Measurements from ENCODE around the gene JAK1. TPM values are rescaled to one million over a fixed set of nuclear protein-coding genes. Genes with fewer than 3 reads are reported as not detected.

JAK1 gene
- total and polyA plus RNA-seq, 2 of the 8 experiments (the other 6 are each of a cell fraction or from before 2014, with no cell fraction given), result 7.8 to 24.5 TPM

DNA sequence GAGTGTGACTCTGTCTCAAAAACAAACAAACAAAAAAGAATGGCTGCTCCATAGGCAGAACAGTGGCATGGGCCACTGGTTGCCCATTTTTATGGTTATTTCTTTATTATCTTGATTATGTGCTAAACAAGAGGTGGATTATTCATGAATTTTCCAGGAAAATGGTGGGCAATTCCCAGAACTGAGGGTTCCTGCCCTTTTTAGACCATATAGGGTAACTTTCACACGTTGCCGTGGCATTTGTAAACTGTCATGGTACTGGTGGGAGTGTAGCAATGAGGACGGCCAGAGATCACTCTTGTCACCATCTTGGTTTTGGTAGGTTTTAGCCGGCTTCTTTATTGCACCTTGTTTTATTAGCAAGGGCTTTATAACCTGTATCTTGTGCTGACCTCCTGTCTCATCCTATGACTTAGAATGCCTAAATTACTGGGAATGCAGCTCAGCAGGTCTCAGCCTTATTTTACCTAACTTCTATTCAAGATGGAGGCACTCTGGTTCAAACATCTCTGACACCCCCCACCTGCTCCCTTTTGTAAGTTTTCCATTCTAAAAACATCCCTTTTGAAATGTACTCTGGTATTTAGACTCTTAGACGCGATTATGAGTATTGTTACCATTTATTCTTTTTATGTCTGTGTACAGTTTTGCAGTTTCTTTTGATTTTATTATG lies 164.4 kb downstream of the JAK1 start:
- ChIA-PET POLR2A (ENCODE audit: partially characterized antibody) (no interaction called here), CTCF (ENCODE audit: partially characterized antibody) (no interaction called here)
- DNase-seq (ENCODE audit: low read depth in 1 of 2, low spot score in 2 of 2), result no peak
- no peaks in the 10 kb centered on the region for H3K79me1 ChIP-seq (ENCODE audit: low read depth, low read length)
- no peak overlapping the region for H4K5ac ChIP-seq (ENCODE audit: insufficient read length, low read depth, low read length)
- H4K8ac ChIP-seq (ENCODE audit: extremely low read depth, insufficient read depth, low read length), result no peak overlapping the region
- no peaks in the 10 kb centered on the region for H4K20me1 ChIP-seq (replicated peaks in 1 of 2; ENCODE audit: control insufficient read depth in 1 of 2, insufficient read depth in 2 of 2, low read length in 2 of 2)
- H3K56ac ChIP-seq (replicated peaks; ENCODE audit: insufficient read length, low read depth, low read length), result no peak overlapping the region
- H4K91ac ChIP-seq (replicated peaks; ENCODE audit: insufficient read length, low read length), result no peak overlapping the region
- WGBS, 2 experiments (ENCODE audit: extremely low coverage in 1 of 2, insufficient coverage in 1 of 2, insufficient read length in 1 of 2, insufficient replicate concordance in 2 of 2, low coverage in 1 of 2, low lambda C conversion rate in 2 of 2, missing lambda C conversion rate in 1 of 2), result 95% methylated on average over 6 of the region's 6 CpGs; no CpG with 5 or more reads in 1 of the 2 experiments
- H2BK15ac ChIP-seq (ENCODE audit: low read length), result no peak overlapping the region
- no peaks in the 10 kb centered on the region for H3K4me1 ChIP-seq (replicated peaks in 1 of 4; ENCODE audit: control insufficient read depth in 3 of 4, insufficient read depth in 4 of 4, low read length in 3 of 4)
- no peak overlapping the region for H2BK5ac ChIP-seq (ENCODE audit: low read depth, low read length)
- no peaks in the 10 kb centered on the region for H3K27me3 ChIP-seq (replicated peaks in 1 of 4; ENCODE audit: control insufficient read depth in 3 of 4, extremely low read depth in 1 of 4, insufficient read depth in 3 of 4, low read length in 3 of 4)
- peaks cover 0 to 3% (median 0%) of the 10 kb centered on the region in 4 experiments; a peak in 1 of 8 replicates for H3K36me3 ChIP-seq (ENCODE audit: control insufficient read depth in 2 of 4, insufficient read depth in 4 of 4, low read length in 3 of 4)
- no peak overlapping the region for H2BK12ac ChIP-seq (ENCODE audit: low read depth, low read length)
- no peak overlapping the region for H3K4me2 ChIP-seq (ENCODE audit: insufficient read depth in 1 of 2, low read depth in 2 of 2, low read length in 2 of 2)
- H3K27ac ChIP-seq (ENCODE audit: low read depth, low read length), result no peak overlapping the region
- no peak overlapping the region for H2AK5ac ChIP-seq (ENCODE audit: low read depth, low read length)
- H3K14ac ChIP-seq (ENCODE audit: insufficient read length), result no peak overlapping the region
- no peaks in the 10 kb centered on the region for H3K23me2 ChIP-seq (ENCODE audit: low read depth, low read length)
- FAIRE-seq, result no peak
- no peak overlapping the region for H3K4ac ChIP-seq (replicated peaks; ENCODE audit: insufficient read length, low read depth, low read length)
- H3K4me3 ChIP-seq (ENCODE audit: extremely low read depth in 1 of 4, insufficient read depth in 2 of 4, low read depth in 3 of 4, low read length in 4 of 4), result no peak overlapping the region
- H2BK120ac ChIP-seq (replicated peaks; ENCODE audit: low read depth, low read length), result no peak overlapping the region
- H2AFZ ChIP-seq (ENCODE audit: low read length), result no peak overlapping the region
- H3K79me2 ChIP-seq (ENCODE audit: control insufficient read depth in 1 of 2, insufficient read depth in 2 of 2, low read length in 2 of 2), result no peaks in the 10 kb centered on the region
- no peak overlapping the region for H3K9ac ChIP-seq (replicated peaks in 1 of 4; ENCODE audit: extremely low read depth in 1 of 4, low read depth in 3 of 4, low read length in 3 of 4)
- H3K23ac ChIP-seq (ENCODE audit: insufficient read length), result no peak overlapping the region
- no peaks in the 10 kb centered on the region for H3K9me3 ChIP-seq (ENCODE audit: insufficient read depth in 2 of 2, low read depth in 1 of 2, low read length in 1 of 2)
- no peak overlapping the region for H2BK20ac ChIP-seq (ENCODE audit: low read length)
- no peak overlapping the region for H3K18ac ChIP-seq (ENCODE audit: extremely low read depth, low read length)
- no peak for TF ChIP-seq CHD2 (IDR thresholded peaks at IDR 0.05; ENCODE audit: low read length)

All from H1 (cell line).